Hypothalamus (tissue), 51 donors: ENCODE data around the gene IQGAP3.
A peak's percentile ranks its signal among the peaks of the same experiment; 100 is the strongest.

ENCODE experiments used
- DNase-seq, 51 donors: peaks; one replicate each; lab custom pipeline; 2025; lab: John Stamatoyannopoulos, UW

The IQGAP3 gene

DNA sequence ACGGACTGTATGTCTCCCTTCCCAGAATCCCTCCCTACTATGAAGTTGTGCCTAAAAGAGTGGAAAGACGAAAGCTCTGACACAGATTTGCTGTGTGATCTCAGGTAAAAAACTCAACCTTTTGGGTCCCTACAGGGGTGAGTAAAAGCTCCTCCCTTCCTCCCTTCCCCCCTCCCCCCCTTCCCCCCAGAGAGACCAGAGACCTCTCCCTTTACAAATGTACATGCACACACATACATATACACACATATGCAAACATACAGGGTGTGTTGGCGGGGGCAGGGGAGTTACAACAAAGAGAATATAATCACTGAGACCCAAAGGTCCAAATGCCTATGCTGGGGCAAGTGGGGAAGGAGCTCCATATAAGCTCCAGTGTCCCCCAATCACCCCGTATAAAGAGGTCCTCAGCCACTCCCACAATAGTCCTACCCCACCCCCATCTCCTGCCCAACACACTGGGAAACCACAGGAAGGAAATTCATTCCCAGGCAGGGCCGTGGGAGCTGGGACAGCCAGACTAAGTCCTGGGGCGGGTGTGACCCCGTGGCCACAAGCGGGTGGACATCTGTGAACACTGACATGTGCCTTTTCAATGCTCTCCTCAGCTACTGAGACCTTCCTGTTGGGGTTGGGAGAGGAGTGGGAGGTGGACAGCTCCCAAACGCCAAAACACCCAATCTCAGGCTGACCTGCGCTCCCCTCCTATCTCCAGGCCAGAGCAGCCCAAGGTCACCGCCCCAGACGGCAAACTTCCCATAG is 73.8 kb downstream of the IQGAP3 start:
- peak in 8 of 51 donors; percentile 22 to 49 (median 40) for DNase-seq

- DNase-seq: peak in 11 of 51 donors; percentile 15 to 64 (median 39)
Measured at GRCh38 chr1:156497743-156498431, 74.5 kb downstream of the IQGAP3 start.

DNA sequence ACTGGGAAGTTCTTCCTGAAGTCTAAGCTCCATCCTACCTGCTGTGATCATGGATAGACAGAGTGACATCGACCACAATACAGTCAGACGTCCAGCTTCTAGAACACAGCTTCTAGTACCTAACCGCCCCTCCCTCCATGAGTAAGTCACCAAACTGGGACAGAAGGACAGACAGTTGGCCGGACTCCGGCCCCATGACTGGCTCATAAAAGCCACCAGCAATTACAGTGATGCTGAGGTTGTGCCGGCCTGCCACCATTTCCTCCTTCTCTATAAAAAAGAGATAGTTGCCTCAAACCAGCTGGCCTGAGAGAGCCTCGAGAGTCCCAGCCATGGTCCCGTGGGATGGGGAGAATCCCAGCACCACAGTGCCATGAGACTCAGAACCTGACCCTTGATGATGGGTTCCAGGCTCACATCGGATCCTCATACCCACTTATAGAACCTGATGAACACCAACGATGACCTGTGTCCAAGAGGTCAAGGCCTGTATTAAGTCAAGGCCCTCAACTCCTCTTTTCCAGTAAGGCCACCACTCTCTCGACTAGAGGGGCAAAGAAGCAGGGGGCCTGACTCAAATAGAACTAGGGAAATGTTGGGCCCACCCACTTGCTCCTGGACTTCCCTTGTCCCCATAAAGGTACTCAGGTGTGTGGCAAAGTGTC is 75.2 kb downstream of the IQGAP3 start:
- DNase-seq: no peak

- DNase-seq: peak in 10 of 51 donors; percentile 13 to 57 (median 34)
Measured at GRCh38 chr1:156496211-156496761, 76.1 kb downstream of the IQGAP3 start.

DNA sequence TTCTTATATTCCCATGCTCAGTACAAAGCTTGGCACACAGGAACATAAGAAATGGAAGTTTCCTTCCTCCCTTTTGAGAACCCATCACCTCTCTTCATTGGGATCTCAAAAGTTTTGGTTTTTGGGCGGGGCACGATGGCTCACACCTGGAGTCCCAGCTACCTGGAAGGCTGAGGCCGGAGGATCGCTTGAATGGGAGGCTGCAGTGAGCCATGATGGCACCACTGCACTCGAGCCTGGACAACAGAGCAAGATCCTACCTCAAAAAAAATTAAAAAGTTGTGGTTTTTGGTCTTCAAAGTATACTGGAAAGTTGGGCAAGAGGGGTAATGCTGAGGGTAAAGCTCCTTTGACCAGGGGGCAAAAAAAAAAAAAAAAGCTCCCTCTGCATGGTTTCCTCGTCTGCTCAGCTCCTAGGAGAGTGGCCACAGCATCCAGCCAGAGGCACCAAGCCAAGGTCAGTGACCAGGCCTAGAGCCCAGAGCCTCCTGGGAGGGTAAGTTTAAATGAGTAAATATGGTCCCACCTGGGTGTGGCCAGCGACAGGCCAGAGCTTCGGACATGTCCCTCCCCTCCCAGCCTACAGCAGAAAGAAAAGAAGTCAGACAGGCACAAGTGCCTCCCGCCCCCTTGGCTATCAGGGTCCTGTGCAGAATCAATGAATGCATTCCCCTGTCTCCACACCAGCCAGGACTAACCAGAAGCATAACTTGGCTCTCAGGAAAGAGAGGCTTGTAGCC is 76.8 kb downstream of the IQGAP3 start:
- DNase-seq: peak in 3 of 51 donors; percentile 17 to 57 (median 32)

DNA sequence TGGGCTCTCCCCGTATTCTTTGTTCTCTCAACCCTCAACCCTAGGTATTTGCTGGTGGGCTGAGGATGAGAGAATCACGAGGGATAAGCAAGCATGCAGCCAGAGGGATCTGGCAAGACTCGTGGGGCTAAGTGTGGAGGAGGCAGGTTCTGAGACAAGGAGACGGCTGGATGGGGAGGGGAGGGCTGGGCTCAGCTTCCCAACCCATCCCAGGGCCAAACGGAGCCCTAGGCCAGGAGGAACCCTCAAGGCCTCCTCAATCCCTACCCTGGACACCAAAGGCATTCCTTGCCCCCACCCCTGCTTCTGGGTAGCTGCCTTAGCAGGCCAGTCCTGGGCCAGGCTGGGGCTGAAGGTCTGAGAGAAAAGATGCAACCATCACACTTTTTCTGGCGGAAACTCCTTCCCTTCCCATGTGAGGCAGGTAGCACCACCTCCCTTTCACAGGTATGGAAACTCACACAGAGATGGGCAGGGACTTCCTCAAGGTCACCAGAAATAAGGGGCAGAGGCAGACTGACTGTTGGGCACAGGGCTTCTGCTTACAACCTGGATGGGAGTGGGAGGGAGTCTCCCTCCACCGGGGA is 78.0 kb downstream of the IQGAP3 start:
- peak in 1 of 51 donors; percentile 12 for DNase-seq

DNA sequence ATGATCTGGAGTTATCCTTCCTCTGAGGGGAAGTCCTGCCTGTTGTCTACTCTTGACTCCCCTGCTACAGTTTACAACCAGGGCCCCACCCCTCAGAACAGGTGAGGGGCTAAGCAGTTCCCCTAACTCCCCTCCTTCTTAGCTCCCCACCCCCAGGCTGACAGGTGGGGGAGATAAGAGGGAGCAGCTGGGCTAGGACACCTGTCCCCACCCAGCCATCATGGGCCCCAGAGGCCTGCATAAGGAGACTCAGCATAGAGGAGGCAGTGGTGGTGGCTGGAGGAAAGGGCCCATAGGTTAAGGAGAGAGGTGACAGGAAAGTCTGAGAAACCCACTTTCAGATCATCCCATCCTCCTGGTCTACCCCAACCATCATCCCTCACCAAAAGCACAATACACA is 78.6 kb downstream of the IQGAP3 start:
- DNase-seq: no peak

GRCh38 chr1:156493154-156493631 is 79.2 kb downstream of the IQGAP3 start:
- peak in 18 of 51 donors; percentile 14 to 62 (median 31) for DNase-seq

DNA sequence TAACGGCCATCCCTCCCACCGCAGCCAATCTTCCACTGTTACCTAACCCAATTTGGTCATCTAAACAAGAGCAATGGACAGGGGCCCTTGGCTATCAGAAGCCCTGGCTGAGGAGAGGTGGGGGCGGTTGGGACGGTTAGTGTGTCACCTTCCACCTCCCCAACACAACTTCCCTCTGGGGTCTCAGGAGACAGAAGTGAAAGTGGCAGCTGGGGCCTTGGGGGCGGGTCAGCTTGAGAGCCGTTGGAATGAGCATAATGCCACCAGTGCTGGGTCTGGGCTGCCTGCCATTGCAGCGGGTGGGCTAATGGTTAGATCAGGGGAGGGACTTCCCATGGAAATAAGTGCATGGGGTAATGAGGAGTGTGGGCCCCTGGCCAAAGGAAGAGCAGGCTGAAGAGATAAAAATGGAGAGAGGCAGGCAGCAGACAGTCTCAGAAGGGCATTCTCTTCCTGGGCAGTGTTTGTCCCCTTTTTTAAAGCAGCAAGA is 79.7 kb downstream of the IQGAP3 start:
- DNase-seq: peak in 20 of 51 donors; percentile 27 to 64 (median 42)

DNA sequence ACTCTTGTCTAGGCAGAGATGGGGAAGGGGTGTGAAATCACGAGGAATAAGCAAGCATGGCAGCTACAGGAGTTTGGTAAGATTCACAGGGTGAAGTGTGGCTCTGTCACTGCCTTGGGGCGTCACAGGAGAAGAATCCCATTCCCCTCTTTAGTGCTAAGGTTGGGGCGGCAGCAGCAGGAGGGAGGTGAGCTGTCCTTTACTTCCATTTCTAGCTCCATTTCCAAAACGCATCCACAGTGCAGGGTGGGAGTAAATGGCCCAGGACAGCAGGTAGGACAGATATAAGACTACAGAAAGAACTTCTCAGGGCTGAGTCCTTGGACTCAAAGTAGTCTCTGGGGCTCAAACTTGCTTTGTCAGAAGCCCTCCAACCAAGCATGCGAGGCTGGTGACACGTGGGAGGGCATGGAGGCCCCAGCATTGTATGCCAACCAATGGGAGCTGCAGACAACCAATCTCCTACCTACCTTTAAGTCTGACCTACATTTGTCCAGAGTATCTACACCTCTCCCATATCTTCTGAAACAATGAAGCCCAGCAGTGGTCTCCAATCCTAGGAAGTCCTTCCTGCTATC is 80.3 kb downstream of the IQGAP3 start:
- no peak for DNase-seq

DNA sequence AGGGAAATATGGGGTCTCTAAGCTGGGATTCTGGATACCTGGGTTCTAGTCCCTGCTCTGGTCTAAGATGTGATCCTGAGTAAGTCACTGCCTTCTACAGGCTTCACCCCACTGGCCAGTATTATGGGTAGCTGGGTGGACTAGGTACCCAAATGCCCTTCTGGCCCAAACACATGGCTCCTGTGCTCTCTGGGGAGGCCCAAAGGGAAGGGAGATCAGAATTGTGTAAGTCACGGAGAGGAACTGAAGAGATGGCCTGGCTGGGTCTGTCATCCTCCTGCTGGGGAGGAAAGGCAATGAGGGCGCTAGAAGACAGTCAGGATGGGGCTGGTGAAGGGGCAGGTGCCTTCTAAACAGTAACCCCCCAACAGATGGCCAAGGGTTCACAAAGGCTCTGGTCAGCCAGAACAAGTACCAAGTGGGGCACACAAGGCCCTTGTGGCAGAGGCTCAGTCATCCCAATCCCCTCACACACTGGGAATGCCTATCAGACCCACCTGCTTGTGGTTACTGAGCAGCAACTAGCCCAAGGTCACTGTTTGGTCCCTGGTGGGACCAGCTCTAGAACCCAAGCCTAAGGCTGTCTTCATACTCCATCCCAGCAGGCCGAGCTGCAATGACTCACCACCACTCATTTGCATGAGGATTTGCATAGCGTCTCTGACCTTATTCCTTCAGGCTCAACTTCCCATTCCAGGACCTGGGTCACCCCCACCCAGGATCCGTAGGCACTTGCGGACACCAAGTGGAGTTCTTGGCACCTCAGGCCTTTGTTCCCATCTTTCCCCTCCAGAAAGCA is 81.0 kb downstream of the IQGAP3 start:
- peak in 1 of 51 donors; percentile 29 for DNase-seq

DNA sequence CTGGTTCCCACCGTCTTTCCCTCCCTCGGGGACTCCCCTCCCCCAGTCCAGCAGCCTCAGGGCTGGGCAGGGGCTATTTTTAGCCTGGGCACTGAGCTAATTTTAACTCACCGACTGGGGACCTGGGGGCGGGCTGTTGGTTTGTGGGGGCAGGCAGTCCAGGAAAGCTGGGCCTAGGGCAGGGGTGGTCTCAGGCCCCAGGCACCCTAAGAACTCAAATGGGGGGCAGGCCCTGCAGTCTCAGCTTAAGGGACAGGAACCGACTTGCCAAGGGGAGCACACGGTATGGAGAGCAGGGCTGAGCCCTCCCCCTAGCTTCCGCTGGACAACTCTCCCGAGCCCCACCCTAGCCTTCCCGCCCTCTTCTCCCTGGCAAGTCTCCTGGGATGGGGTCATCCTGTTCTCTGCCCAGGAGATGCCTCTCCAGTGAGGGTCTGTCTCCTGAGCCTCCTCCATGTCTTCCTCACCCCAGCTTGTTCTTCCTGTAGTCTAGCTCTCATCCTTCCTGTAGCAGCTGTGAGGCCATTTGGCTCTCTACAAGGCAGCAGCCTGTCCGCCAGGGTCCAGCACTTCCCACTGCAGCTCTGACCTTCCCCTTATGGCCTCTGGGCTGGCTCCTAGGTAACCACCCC is 81.8 kb downstream of the IQGAP3 start:
- peak in 11 of 51 donors; percentile 14 to 42 (median 22) for DNase-seq

DNA sequence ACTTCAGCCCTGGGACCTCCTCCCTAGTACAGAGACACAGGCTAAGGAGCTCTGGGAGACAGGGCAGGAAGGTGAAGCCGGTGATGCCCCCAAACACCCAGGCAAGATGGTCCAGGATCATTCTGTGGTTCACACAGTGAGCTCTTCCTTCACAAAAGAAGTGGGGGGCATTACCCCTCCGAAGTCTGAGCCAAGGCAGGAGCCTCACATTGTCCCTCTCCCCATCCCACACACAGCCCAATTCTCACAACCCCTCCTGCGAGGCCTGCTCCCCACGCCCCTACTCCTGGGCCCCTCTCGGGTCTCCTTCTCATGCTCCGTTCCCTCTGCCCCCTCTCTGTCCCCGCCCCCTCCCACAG is 82.5 kb downstream of the IQGAP3 start:
- DNase-seq: no peak

- DNase-seq: peak in 37 of 51 donors; percentile 24 to 84 (median 53)
Measured at GRCh38 chr1:156489166-156489934, 83.0 kb downstream of the IQGAP3 start.

DNA sequence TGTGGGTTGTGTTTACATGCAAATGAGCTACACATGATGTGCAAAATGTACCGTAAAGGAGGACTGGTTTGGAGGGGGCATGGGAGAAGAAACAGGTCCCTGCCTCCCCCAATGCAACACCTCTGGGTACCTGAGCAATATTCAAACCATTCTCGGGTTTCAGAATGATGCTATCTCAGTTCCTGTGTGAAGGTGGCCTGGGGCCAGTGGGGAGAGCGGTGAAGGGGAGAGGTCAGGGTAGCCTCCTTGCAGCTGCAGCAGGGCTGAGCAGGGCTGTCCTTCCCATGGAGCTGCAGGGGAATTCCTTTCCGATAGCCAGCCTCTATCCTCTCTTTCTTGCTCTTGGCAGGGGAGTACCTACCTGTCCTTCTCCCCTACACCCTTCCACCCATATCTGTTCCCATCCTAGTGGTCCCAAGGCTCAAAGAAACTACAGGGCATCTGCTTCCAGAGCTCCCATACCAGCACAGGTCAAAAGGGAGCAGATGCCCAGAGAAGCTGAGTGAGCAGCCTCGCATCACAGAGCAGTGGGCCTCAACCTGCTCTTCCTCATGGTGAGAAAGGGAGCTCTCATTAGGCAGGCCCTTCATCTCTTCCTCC is 83.7 kb downstream of the IQGAP3 start:
- DNase-seq: no peak

DNA sequence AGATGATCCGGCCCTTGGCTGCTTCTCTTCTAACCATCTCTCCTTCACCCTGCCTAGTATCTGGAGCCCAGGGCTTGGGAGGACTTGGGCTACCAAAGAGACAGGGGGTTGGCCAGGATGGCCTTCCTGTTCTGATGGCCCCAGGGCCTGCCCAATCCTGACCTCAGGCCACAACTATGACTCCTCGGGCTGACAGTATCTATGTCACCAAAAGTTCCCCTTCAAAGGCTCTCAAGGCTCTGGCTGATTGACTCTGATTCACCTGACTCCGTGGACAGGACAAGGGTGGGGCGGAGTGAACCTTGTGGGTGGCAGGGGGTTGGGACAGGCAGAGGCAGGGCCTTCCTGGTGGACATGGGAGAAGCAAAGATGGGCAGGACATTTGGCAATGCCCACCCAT is 84.5 kb downstream of the IQGAP3 start:
- no peak for DNase-seq
